ENCODE results near the gene HOXD4.

HOXD4 gene

GRCh38 chr2:176130147-176130956 is 21.0 kb upstream of the HOXD4 start:
- H3K9me3 Mint-ChIP-seq: no peaks in the 10 kb centered on the region
- H3K4me3 Mint-ChIP-seq: peak overlapping the region; percentile 45 to 70
- DNase-seq (no peak), ATAC-seq (peak; percentile 55)
- peaks cover 43% of the 10 kb centered on the region for H3K4me1 Mint-ChIP-seq
- peak overlapping the region in 1 of 2 donors; percentile 74 for H3K27ac Mint-ChIP-seq
- H3K27me3 Mint-ChIP-seq: peaks cover 96% of the 10 kb centered on the region

GRCh38 chr2:176130957-176131847 is 20.1 kb upstream of the HOXD4 start:
- Mint-ChIP-seq H3K9me3 (no peaks in the 10 kb centered on the region), H3K27me3 (peaks cover 96% of the 10 kb centered on the region), H3K4me1 (peaks cover 52% of the 10 kb centered on the region), H3K27ac (peak overlapping the region in 1 of 2 donors; percentile 54), H3K4me3 (peak overlapping the region; percentile 45 to 57)
- DNase-seq (no peak), ATAC-seq (no peak)

GRCh38 chr2:176131848-176132158 is 19.5 kb upstream of the HOXD4 start:
- H3K9me3 Mint-ChIP-seq: no peaks in the 10 kb centered on the region
- H3K4me1 Mint-ChIP-seq: peaks cover 52% of the 10 kb centered on the region
- H3K27ac Mint-ChIP-seq: peak overlapping the region in 1 of 2 donors; percentile 6
- no peak for ATAC-seq
- peaks cover 96% of the 10 kb centered on the region for H3K27me3 Mint-ChIP-seq
- DNase-seq: no peak
- peak overlapping the region; percentile 72 to 73 for H3K4me3 Mint-ChIP-seq

GRCh38 chr2:176132205-176133171 is 18.9 kb upstream of the HOXD4 start:
- peaks cover 96% of the 10 kb centered on the region for H3K27me3 Mint-ChIP-seq
- peak overlapping the region; percentile 72 to 73 for H3K4me3 Mint-ChIP-seq
- DNase-seq (no peak), ATAC-seq (no peak)
- H3K4me1 Mint-ChIP-seq: peaks cover 50% of the 10 kb centered on the region
- H3K9me3 Mint-ChIP-seq: no peaks in the 10 kb centered on the region
- peak overlapping the region in 1 of 2 donors; percentile 63 for H3K27ac Mint-ChIP-seq

GRCh38 chr2:176133389-176133788 is 18.0 kb upstream of the HOXD4 start:
- H3K4me3 Mint-ChIP-seq: no peak overlapping the region
- no peak overlapping the region for H3K27ac Mint-ChIP-seq
- H3K27me3 Mint-ChIP-seq: peaks cover 96% of the 10 kb centered on the region

GRCh38 chr2:176134035-176134434 is 17.3 kb upstream of the HOXD4 start:
- H3K27me3 Mint-ChIP-seq: peaks cover 96% of the 10 kb centered on the region
- ATAC-seq: no peak
- no peak overlapping the region for H3K27ac Mint-ChIP-seq
- H3K4me3 Mint-ChIP-seq: no peak overlapping the region
- H3K4me1 Mint-ChIP-seq: peaks cover 43% of the 10 kb centered on the region
- H3K9me3 Mint-ChIP-seq: peaks cover 0 to 6% of the 10 kb centered on the region in 2 donors
- no peak for DNase-seq

More at GRCh38 chr2:176133389-176133788, 18.0 kb upstream of the HOXD4 start:
- Mint-ChIP-seq H3K9me3 (peaks cover 0 to 3% of the 10 kb centered on the region in 2 donors), H3K4me1 (peaks cover 43% of the 10 kb centered on the region)
- ATAC-seq: no peak
- no peak for DNase-seq

- Mint-ChIP-seq H3K27ac (no peak overlapping the region), H3K27me3 (peaks cover 97% of the 10 kb centered on the region), H3K4me3 (no peak overlapping the region), H3K4me1 (peaks cover 49% of the 10 kb centered on the region), H3K9me3 (peaks cover 0 to 6% of the 10 kb centered on the region in 2 donors)
- no peak for ATAC-seq
- DNase-seq: no peak
Measured at GRCh38 chr2:176135035-176135440, 16.3 kb upstream of the HOXD4 start.

- H3K4me3 Mint-ChIP-seq: peak overlapping the region; percentile 44 to 56
- DNase-seq (no peak), ATAC-seq (no peak)
- peaks cover 0 to 6% of the 10 kb centered on the region in 2 donors for H3K9me3 Mint-ChIP-seq
- H3K4me1 Mint-ChIP-seq: peaks cover 42% of the 10 kb centered on the region
- H3K27me3 Mint-ChIP-seq: peaks cover 99% of the 10 kb centered on the region
- no peak overlapping the region for H3K27ac Mint-ChIP-seq
Measured at GRCh38 chr2:176136374-176137251, 14.7 kb upstream of the HOXD4 start.

- no peak for DNase-seq
- Mint-ChIP-seq H3K27me3 (peaks cover 100% of the 10 kb centered on the region), H3K4me3 (peak overlapping the region; percentile 31 to 44), H3K27ac (no peak overlapping the region), H3K9me3 (peaks cover 0 to 6% of the 10 kb centered on the region in 2 donors), H3K4me1 (peaks cover 39% of the 10 kb centered on the region)
- ATAC-seq: no peak
Measured at GRCh38 chr2:176137252-176137580, 14.1 kb upstream of the HOXD4 start.

- Mint-ChIP-seq H3K9me3 (peaks cover 0 to 6% of the 10 kb centered on the region in 2 donors), H3K4me3 (no peak overlapping the region), H3K4me1 (peaks cover 33% of the 10 kb centered on the region), H3K27ac (no peak overlapping the region), H3K27me3 (peaks cover 100% of the 10 kb centered on the region)
- ATAC-seq (no peak), DNase-seq (no peak)
Measured at GRCh38 chr2:176137906-176138305, 13.4 kb upstream of the HOXD4 start.

- peak overlapping the region in 1 of 2 donors; percentile 42 for H3K27ac Mint-ChIP-seq
- peak overlapping the region; percentile 46 to 67 for H3K4me3 Mint-ChIP-seq
Measured at GRCh38 chr2:176138526-176138922, 12.8 kb upstream of the HOXD4 start.

GRCh38 chr2:176138923-176139660 is 12.3 kb upstream of the HOXD4 start:
- ATAC-seq (no peak), DNase-seq (no peak)
- Mint-ChIP-seq H3K27me3 (peaks cover 100% of the 10 kb centered on the region), H3K27ac (peak overlapping the region in 1 of 2 donors; percentile 27), H3K4me1 (peaks cover 32% of the 10 kb centered on the region), H3K4me3 (peak overlapping the region; percentile 46 to 67), H3K9me3 (peaks cover 0 to 6% of the 10 kb centered on the region in 2 donors)

More at GRCh38 chr2:176138526-176138922, 12.8 kb upstream of the HOXD4 start:
- DNase-seq (no peak), ATAC-seq (no peak)
- Mint-ChIP-seq H3K9me3 (peaks cover 0 to 6% of the 10 kb centered on the region in 2 donors), H3K4me1 (peaks cover 32% of the 10 kb centered on the region), H3K27me3 (peaks cover 100% of the 10 kb centered on the region)

GRCh38 chr2:176139661-176140512 is 11.5 kb upstream of the HOXD4 start:
- no peak overlapping the region for H3K27ac Mint-ChIP-seq
- ATAC-seq (no peak), DNase-seq (no peak)
- peaks cover 0 to 6% of the 10 kb centered on the region in 2 donors for H3K9me3 Mint-ChIP-seq
- H3K27me3 Mint-ChIP-seq: peaks cover 100% of the 10 kb centered on the region
- H3K4me3 Mint-ChIP-seq: peak overlapping the region; percentile 64 to 67
- H3K4me1 Mint-ChIP-seq: peaks cover 32% of the 10 kb centered on the region

Measured in stimulated activated naive CD8-positive, alpha-beta T cell treated with anti-CD3 and anti-CD28 coated beads, Interleukin-15, amount 100 ng/mL, for 72 hours (primary cell).